Body of pancreas (tissue), 4 donors: Measurements from ENCODE around the gene GRHPR.

Experiments
- CTCF ChIP-seq, 7 experiments: fragments of 450-650 bp in 4 of 7; fragments of 200-600 bp in 3 of 7; sonication (generic) in 3 of 7; IDR thresholded peaks; one replicate each; pipeline ENCODE4 v1.5.1; 2016 to 2019; ENCODE audit warnings: antibody characterized with exemption in 7 of 7
- POLR2A ChIP-seq, 3 donors: fragments of 450-650 bp; IDR thresholded peaks; one replicate each; pipeline ENCODE4 v1.6.1; 2016; ENCODE audit warnings: antibody characterized with exemption in 3 of 3, mild to moderate bottlenecking in 2 of 3

- no peak for TF ChIP-seq POLR2A (IDR thresholded peaks at IDR 0.05)
- TF ChIP-seq CTCF (IDR thresholded peaks at IDR 0.05): no peak
These were observed 2.0 kb upstream of the GRHPR start for GRCh38 chr9:37420271-37421215.
